Measurements from ENCODE around the gene ACAD11. TPM values are rescaled to one million over a fixed set of nuclear protein-coding genes. Genes with fewer than 3 reads are reported as not detected.
"Not testable (repeated sequence)": the region's sequence is repeated elsewhere in the genome, so short reads cannot be mapped to it uniquely, and the experiment has no call there.

ACAD11 gene
- total RNA-seq, 1 experiment from 2014 or later, result 7.2 TPM

DNA sequence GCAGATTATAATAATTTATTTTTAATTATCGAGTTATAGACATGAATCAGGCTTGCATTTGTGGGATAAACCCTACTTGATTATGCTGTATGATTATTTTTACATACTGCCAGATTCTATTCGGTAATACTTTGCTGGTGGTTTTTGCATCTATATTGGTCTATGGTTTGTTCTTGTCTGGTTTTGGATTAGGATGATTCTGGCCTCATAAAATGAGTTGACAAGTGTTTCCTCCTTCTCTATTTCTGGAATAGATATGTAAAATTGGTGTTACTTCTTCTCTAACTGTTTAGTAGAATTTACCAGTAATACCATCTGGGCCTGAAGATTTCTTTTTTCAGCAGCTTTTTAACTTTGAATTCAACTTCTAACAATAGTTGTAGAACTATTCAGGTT is 95.5 kb downstream of the ACAD11 start:
- DNase-seq, result no peak
- H3K4me3 ChIP-seq (ENCODE audit: insufficient read depth, low read depth, low read length), result no peak overlapping the region
- no peaks in the 10 kb centered on the region for H3K27me3 ChIP-seq (ENCODE audit: control insufficient read depth, insufficient read depth, low read length)
- no peaks in the 10 kb centered on the region for H3K36me3 ChIP-seq (replicated peaks; ENCODE audit: control insufficient read depth, insufficient read depth, low read length)

DNA sequence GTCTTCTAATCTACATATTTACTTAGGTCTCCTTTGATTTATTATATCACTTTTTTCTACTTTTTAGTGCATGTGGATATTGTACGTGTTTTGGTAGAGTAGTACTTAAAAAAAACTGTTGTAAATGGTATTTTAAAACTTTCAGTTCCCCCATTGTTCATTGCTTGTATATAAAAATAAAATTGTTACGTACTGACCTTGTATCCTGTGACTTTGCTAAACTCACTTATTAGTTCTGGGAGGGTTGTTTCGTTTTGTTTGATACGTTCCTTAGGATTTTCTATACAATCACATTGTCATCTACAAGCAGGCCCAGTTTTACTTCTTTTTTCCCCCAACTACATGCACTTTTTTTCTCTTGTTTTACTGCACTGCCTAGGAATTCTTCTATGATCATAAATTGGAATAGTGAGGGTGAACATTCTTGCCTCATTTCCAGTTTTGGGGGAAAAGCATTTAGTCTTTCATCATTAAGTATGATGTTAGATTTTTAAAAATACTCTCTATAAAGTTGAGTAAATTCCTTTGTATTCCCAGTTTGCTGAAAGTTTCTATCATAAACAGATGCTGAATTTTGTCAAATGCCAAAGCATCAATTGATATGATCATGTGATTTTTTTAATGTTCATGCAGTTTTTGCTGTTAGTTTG is 96.1 kb downstream of the ACAD11 start:
- Histone ChIP-seq H3K4me3 (ENCODE audit: insufficient read depth, low read depth, low read length) (no peak overlapping the region), H3K36me3 (replicated peaks; ENCODE audit: control insufficient read depth, insufficient read depth, low read length) (no peaks in the 10 kb centered on the region; the same call in 1 of the 2 replicates), H3K27me3 (ENCODE audit: control insufficient read depth, insufficient read depth, low read length) (no peaks in the 10 kb centered on the region)
- DNase-seq, result no peak

DNA sequence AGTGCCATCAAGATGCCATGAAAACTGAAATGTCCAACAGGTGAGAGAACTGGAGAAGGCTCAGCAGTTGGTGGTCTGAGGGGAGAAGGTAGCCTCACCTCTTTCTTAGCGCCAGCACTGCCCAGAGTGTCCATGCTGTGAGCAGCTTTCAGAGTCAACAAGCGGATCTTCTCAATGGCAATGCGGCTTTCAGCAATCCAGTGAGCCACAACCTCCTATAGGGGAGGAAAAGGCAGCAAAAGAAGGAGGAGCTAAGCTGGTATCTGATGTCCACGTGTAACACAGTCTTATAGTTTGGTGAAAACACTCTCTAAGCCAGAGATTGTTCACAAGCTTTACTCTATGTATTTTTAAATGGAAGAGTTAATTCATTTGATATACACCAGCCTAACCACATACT is 98.6 kb downstream of the ACAD11 start:
- peak; percentile 25 for DNase-seq
- no peaks in the 10 kb centered on the region; the same call in none of the 2 replicates for H3K36me3 ChIP-seq (replicated peaks; ENCODE audit: control insufficient read depth, insufficient read depth, low read length)
- no peaks in the 10 kb centered on the region for H3K27me3 ChIP-seq (ENCODE audit: control insufficient read depth, insufficient read depth, low read length)
- H3K4me3 ChIP-seq (ENCODE audit: insufficient read depth, low read depth, low read length), result no peak overlapping the region

DNA sequence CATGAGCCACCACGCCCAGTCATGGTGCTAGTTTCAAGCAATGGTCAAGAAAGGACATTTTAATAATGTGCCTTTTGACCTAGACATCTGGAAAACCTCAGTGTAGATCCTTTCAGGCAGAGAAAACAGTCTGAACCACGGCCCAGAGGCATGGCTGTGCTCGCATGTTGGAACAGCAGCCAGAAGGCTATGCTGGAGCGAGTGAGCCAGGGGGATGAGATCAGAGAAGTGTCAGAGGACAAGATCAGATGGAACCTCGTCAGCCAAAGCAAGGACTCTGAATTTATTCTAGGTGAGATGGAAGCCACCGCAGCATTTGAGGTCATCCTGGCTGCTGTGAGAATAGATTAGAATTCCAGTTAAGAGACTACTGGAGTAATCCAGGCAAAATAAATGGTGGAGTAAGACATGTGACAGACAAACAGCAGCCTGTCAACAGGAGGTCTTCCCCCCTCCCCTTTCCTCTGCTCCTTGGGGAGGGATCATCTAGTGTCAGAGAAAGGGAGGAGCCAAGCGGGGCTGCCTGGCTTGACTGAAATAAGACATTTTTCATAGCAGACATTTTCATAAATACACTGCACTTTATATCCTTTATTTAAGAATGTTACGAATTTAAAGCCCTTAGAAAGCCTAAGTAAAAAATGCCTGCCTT is 103.0 kb downstream of the ACAD11 start:
- Histone ChIP-seq H3K4me3 (ENCODE audit: insufficient read depth, low read depth, low read length) (no peak overlapping the region), H3K27me3 (ENCODE audit: control insufficient read depth, insufficient read depth, low read length) (no peaks in the 10 kb centered on the region), H3K36me3 (replicated peaks; ENCODE audit: control insufficient read depth, insufficient read depth, low read length) (no peaks in the 10 kb centered on the region; the same call in none of the 2 replicates)
- peak; percentile 22 for DNase-seq

DNA sequence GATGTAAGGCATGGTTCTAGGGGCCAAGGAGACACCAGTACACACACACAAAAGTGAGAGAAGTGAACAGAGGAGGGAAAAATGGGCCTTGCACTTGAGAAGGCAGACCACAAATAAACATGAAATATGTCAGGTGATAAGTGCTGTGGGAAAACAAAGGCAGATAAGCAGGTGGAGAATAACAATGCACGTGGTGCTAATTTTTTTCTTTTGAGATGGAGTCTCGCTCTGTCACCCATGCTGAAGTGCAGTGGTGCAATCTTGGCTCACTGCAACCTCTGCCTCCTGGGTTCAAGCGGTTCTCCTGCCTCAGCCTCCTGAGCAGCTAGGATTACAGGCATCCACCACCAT is 103.6 kb downstream of the ACAD11 start:
- not testable (repeated sequence) for DNase-seq; H3K36me3 ChIP-seq (replicated peaks; ENCODE audit: control insufficient read depth, insufficient read depth, low read length); H3K27me3 ChIP-seq (ENCODE audit: control insufficient read depth, insufficient read depth, low read length); H3K4me3 ChIP-seq (ENCODE audit: insufficient read depth, low read depth, low read length)

DNA sequence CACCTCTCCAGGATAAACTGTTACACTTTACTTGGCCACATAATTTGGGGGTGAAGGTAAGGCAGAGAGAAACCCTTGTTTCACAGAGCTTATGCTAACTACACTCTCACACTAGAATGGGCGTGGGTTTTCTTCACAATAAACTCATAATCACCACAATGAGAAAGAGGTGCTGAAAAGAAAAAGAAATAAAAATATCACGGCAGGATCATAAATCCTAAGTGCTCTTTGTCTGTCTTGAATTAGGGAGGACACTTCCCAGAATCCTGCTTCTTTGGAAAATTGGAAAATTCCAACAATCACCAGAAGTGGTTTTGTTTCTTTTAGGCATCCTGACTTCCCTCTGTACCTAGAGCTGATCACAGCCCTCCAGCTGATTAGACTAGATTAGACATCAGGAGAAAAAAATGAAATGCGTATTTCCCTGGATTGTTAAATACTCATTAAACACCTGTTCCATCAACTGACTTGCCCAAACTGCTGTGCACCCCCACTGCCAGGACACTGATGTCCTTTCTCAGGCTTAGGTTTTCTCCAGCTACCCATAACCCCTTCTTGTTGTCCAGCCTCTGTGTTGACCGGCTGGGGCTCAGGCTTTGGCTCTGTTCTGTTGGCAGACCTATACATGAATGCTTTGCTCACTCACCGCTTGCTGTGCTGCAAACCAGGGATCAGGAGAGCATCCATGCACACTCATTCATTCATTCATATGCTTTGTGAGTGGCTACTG is 104.1 kb downstream of the ACAD11 start:
- no peaks in the 10 kb centered on the region; the same call in none of the 2 replicates for H3K36me3 ChIP-seq (replicated peaks; ENCODE audit: control insufficient read depth, insufficient read depth, low read length)
- no peaks in the 10 kb centered on the region for H3K27me3 ChIP-seq (ENCODE audit: control insufficient read depth, insufficient read depth, low read length)
- H3K4me3 ChIP-seq (ENCODE audit: insufficient read depth, low read depth, low read length), result no peak overlapping the region
- no peak for DNase-seq

DNA sequence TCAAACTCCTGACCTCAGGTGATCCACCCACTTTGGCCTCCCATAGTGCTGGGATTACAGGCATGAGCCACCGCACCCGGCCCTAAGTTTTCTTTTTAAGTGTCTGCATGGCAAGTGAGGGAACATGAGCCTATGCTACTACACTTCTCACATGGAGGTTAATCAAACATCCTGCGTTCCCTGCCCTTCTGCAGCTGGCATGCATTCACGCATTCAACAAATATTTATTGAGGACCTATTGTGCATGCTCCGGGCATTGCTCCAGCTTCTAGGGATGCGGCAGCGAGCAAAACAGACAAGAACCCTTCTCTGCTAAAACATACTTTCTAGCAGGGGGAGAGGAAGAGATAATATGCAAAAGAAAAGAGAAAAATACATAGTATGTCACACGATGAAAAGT is 105.2 kb downstream of the ACAD11 start:
- no peak for DNase-seq

DNA sequence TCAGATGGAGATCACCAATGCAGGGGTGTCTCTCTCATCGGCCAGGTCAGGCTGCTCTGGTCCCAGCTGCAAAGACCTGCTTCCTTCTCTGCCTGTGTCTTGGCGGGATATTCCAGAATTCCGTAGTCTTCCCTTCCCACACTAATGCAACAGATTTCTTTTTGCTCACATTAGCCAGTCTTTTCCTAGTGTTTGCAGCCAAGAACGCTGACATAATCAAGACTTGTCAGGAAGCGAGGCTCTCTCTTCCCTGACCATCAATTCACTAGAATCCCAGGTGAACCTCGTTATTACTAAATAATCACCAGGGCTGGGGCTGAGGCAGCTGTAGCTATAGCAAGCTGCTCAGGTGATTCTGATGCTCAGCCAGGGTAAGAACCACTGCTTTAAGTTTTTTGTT is 105.8 kb downstream of the ACAD11 start:
- H3K4me3 ChIP-seq (ENCODE audit: insufficient read depth, low read depth, low read length), result no peak overlapping the region
- no peaks in the 10 kb centered on the region; the same call in none of the 2 replicates for H3K36me3 ChIP-seq (replicated peaks; ENCODE audit: control insufficient read depth, insufficient read depth, low read length)
- H3K27me3 ChIP-seq (ENCODE audit: control insufficient read depth, insufficient read depth, low read length), result no peaks in the 10 kb centered on the region
- DNase-seq, result no peak

More for the DNA sequence above, 105.2 kb downstream of the ACAD11 start:
- Histone ChIP-seq H3K36me3 (replicated peaks; ENCODE audit: control insufficient read depth, insufficient read depth, low read length) (no peaks in the 10 kb centered on the region; the same call in none of the 2 replicates), H3K4me3 (ENCODE audit: insufficient read depth, low read depth, low read length) (no peak overlapping the region), H3K27me3 (ENCODE audit: control insufficient read depth, insufficient read depth, low read length) (no peaks in the 10 kb centered on the region)

DNA sequence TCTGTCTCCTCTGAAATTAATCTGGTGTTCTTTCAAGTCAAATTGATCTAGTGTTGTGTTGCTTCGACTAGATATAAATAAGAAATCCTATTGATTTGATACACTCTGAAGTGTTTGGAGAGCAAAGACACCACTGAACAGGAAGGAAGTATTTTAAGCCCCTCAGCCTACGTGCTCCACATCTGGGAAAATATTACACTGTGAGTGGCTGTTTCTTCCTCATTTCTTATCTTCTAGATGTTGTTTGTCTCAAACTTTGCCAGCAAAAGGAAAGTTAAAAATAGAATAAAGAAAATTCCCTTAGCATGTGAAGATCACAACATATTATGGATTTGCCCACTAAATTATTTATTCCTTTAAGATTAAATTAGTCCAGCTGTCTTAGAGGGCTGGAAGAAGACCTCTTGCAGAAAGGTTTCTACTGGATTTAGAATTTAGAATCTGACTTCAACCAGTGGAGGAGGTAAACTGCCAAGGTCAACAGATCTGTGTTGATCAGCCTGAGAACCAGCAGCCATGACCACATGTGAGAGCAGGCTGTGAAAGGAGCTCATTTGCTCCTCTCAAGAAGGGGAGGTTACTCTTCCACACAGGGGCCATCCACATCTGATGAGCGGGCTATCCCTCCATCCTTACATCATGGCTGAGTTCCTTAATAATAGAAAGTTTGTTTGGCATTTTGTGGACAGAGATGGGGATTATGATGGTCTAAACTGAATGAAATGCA is 108.9 kb downstream of the ACAD11 start:
- no peaks in the 10 kb centered on the region for H3K36me3 ChIP-seq (replicated peaks; ENCODE audit: control insufficient read depth, insufficient read depth, low read length)
- no peak for DNase-seq
- H3K27me3 ChIP-seq (ENCODE audit: control insufficient read depth, insufficient read depth, low read length), result no peaks in the 10 kb centered on the region
- H3K4me3 ChIP-seq (ENCODE audit: insufficient read depth, low read depth, low read length), result no peak overlapping the region

DNA sequence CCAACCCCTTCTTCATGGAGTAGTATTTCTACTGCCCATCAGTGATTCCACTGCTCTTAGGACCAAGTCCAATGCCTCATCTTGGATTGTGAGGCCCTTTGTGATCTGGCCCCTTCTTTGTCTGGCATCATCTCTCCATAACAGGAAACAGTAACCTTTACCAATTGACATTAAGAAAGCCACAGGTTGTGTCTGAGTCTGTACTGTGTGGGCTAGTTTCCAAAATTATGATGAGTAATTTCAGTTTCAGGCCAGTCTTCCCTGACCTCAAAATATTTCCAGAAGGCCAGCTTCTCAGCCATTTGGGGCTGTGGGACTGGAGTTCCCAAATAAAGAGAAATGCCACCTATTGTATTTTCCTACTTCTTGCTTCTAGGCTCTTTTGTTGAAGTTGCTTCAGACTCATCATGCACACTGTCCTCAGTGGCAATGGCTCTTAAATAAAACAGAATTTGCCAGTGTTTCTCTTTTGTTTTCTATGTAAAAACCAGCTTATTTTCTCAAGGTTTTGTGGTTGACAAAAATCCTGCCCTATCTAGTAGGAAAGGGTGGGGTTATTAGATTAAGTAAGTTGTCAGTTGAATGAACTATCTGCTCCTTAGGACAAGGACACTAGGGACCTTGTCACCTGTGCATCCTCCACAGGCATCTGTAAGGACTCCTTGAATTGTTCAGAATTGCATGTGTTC is 109.6 kb downstream of the ACAD11 start:
- H3K27me3 ChIP-seq (ENCODE audit: control insufficient read depth, insufficient read depth, low read length), result no peaks in the 10 kb centered on the region
- DNase-seq, result no peak
- no peak overlapping the region for H3K4me3 ChIP-seq (ENCODE audit: insufficient read depth, low read depth, low read length)
- H3K36me3 ChIP-seq (replicated peaks; ENCODE audit: control insufficient read depth, insufficient read depth, low read length), result no peaks in the 10 kb centered on the region

DNA sequence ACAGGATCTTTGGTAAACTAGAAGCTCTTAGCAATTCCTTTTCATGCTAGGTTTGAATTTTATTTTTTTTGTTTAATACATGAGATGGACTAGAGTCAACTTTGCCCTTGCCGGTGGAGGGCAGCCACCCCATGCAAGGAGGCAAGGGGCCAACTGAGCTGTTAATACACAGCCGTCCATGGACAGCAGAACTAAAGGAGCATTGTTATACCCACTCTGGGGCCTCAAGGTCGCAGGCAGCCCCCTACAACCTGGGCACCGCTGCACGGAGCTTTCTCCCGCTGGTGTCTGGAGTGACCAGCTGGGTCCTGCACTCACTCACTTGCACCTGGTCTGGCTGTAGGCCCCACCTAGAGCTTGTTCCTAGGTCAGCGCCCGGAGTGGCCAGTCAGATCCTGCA is 110.4 kb downstream of the ACAD11 start:
- Histone ChIP-seq H3K27me3 (ENCODE audit: control insufficient read depth, insufficient read depth, low read length) (no peaks in the 10 kb centered on the region), H3K4me3 (ENCODE audit: insufficient read depth, low read depth, low read length) (no peak overlapping the region), H3K36me3 (replicated peaks; ENCODE audit: control insufficient read depth, insufficient read depth, low read length) (no peaks in the 10 kb centered on the region)
- DNase-seq, result no peak

DNA sequence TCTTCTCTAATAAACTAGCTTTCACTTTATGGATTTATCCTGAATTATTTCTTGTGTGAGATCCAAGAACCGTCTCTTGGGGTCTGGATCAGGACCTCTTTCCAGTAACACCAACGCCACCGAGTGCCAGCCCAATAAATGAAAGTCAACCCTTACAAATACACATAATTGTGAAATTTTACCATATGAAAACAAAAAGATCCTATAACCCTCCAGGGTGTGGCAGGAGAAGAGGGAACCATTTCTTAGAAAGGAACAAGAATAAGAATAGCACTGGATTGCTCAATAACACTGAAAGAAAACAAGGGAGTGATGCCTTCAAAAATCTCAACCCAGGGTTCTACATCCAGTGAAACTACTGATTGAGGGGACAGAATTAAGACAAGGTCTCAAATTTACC is 114.1 kb downstream of the ACAD11 start:
- DNase-seq, result no peak
- Histone ChIP-seq H3K27me3 (ENCODE audit: control insufficient read depth, insufficient read depth, low read length) (no peaks in the 10 kb centered on the region), H3K4me3 (ENCODE audit: insufficient read depth, low read depth, low read length) (no peak overlapping the region), H3K36me3 (replicated peaks; ENCODE audit: control insufficient read depth, insufficient read depth, low read length) (no peaks in the 10 kb centered on the region)

DNA sequence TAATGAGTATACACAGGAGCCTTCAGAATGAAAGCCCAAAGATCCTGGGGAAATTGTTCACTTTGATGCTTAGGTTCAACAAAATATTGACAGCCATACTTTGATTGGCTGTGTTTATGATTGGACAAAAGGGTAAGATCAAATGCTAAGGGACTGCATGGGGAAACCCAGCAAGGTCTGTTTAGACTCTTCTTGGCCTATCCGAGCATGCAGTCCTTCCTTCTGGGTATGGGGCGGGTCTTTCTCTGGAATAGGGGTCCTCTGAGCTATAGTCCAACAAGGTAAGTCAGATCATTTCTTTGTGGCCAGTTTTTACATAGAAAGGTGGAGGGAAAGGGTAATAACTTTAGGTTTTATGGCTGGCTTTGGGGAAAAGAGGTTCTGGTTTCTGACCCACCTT is 115.5 kb downstream of the ACAD11 start:
- no peak for DNase-seq
- no peaks in the 10 kb centered on the region for H3K27me3 ChIP-seq (ENCODE audit: control insufficient read depth, insufficient read depth, low read length)
- H3K36me3 ChIP-seq (replicated peaks; ENCODE audit: control insufficient read depth, insufficient read depth, low read length), result peaks cover 2% of the 10 kb centered on the region; the same call in 1 of the 2 replicates

More for the DNA sequence above, 115.5 kb downstream of the ACAD11 start:
- no peak overlapping the region for H3K4me3 ChIP-seq (ENCODE audit: insufficient read depth, low read depth, low read length)
